ENCODE measurements around the gene C1orf185. TPM values are rescaled to one million over a fixed set of nuclear protein-coding genes. Genes with fewer than 3 reads are reported as not detected.

Gene C1orf185
- total RNA-seq, 1 donor: not detected

DNA sequence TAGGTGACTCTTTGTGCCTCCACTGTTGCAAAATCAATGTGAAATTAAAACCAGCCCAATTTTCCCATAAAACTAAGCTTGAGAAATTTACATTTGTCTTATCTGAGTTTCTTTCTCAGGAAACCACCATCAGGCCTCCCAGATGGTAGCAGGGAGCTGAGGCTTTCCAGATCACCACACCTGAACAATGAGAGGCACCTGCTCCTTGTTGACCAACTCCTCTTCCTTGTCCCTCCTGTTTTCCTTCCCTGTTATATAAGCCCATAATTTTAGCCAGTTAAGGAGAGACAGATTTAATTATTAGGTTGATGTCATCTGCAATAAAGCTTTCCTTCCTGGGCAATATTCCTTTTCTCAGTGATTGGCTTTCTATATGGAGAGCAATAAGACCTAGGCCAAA is 32.0 kb upstream of the C1orf185 start:
- Histone ChIP-seq H3K36me3 (ENCODE audit: insufficient read depth, low read length) (no peaks in the 10 kb centered on the region), H3K9me3 (ENCODE audit: low read depth, low read length) (no peaks in the 10 kb centered on the region), H3K79me2 (ENCODE audit: insufficient read depth, low read length) (no peaks in the 10 kb centered on the region), H3K4me1 (ENCODE audit: insufficient read depth, low read length) (peaks cover 12% of the 10 kb centered on the region), H3K27ac (ENCODE audit: low read depth, low read length) (no peak overlapping the region), H2AFZ (ENCODE audit: low read length) (no peak overlapping the region), H4K20me1 (ENCODE audit: insufficient read depth, low read length) (no peaks in the 10 kb centered on the region), H3K4me3 (ENCODE audit: insufficient read depth, low read length) (no peak overlapping the region), H3K27me3 (ENCODE audit: insufficient read depth, low read length) (no peaks in the 10 kb centered on the region), H3K4me2 (ENCODE audit: insufficient read depth, low read length) (no peak overlapping the region)
- TF ChIP-seq, protein P1, sequence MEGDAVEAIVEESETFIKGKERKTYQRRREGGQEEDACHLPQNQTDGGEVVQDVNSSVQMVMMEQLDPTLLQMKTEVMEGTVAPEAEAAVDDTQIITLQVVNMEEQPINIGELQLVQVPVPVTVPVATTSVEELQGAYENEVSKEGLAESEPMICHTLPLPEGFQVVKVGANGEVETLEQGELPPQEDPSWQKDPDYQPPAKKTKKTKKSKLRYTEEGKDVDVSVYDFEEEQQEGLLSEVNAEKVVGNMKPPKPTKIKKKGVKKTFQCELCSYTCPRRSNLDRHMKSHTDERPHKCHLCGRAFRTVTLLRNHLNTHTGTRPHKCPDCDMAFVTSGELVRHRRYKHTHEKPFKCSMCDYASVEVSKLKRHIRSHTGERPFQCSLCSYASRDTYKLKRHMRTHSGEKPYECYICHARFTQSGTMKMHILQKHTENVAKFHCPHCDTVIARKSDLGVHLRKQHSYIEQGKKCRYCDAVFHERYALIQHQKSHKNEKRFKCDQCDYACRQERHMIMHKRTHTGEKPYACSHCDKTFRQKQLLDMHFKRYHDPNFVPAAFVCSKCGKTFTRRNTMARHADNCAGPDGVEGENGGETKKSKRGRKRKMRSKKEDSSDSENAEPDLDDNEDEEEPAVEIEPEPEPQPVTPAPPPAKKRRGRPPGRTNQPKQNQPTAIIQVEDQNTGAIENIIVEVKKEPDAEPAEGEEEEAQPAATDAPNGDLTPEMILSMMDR (IDR thresholded peaks at IDR 0.05; ENCODE audit: extremely low read depth, low read depth, low read length): no peak
- no peak for DNase-seq (ENCODE audit: insufficient read length, low spot score, missing footprints)

DNA sequence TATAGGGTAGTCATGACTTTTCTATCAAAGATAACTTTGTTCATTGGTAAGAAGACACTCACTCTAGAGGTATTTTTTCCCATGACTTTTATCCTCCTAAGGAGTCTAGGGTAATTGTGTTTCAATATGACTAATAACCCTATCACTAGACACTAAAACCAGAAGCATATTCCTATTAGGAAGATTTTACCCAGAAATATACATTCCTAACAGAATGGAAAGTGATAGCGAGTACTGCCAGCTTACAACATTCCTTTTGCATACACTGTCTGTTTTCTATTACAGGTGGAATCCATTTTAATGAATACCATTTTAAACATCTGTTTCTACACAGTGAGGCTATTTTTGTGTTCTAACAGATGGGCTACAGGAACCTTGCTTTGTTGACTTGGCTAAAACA is 31.4 kb upstream of the C1orf185 start:
- TF ChIP-seq, protein P1 (IDR thresholded peaks at IDR 0.05; ENCODE audit: extremely low read depth, low read depth, low read length): no peak
- no peaks in the 10 kb centered on the region for H3K27me3 ChIP-seq (ENCODE audit: insufficient read depth, low read length)
- peaks cover 12% of the 10 kb centered on the region for H3K4me1 ChIP-seq (ENCODE audit: insufficient read depth, low read length)
- no peak overlapping the region for H3K27ac ChIP-seq (ENCODE audit: low read depth, low read length)
- H3K36me3 ChIP-seq (ENCODE audit: insufficient read depth, low read length): no peaks in the 10 kb centered on the region
- H2AFZ ChIP-seq (ENCODE audit: low read length): no peak overlapping the region
- DNase-seq (ENCODE audit: insufficient read length, low spot score, missing footprints): peak; percentile 90
- H4K20me1 ChIP-seq (ENCODE audit: insufficient read depth, low read length): no peaks in the 10 kb centered on the region
- no peaks in the 10 kb centered on the region for H3K79me2 ChIP-seq (ENCODE audit: insufficient read depth, low read length)
- H3K9me3 ChIP-seq (ENCODE audit: low read depth, low read length): no peaks in the 10 kb centered on the region
- peak overlapping the region; percentile 41 for H3K4me2 ChIP-seq (ENCODE audit: insufficient read depth, low read length)
- H3K4me3 ChIP-seq (ENCODE audit: insufficient read depth, low read length): no peak overlapping the region

DNA sequence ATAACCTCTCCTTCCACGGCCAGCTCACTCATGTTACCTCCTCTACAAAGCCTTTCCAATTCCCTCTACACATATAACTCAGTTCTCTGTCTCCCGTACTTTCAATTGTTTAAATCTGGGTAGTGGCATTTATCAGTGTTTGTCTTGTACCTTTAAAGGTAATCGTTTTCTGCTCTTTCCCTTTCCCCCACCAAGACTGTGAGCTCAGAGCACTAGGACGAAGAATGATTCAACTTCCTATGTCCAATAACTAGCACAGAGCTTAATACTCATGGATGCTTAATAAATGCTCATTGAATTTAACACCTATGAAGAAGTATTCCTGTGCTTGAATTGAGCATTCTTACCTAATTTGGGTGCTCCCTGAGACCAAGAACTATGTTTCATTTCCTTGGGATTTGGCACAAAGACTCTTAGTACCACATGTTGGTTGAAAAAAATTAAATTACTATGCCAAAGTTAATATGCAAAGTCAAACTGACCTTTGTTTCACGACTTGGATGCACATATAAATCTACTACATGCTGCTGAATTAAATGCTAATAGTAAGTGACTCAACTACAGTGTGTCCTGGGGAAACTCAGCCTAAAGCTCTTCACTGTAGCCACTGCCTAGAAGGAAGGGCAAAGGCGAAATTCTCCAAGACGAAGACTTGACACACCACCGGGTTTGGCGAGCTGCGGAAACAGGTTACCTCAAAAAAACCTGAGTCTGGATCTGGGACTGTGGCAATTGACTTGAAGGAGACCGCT is 30.6 kb upstream of the C1orf185 start:
- no peak overlapping the region for H3K27ac ChIP-seq (ENCODE audit: low read depth, low read length)
- no peaks in the 10 kb centered on the region for H3K27me3 ChIP-seq (ENCODE audit: insufficient read depth, low read length)
- no peaks in the 10 kb centered on the region for H3K79me2 ChIP-seq (ENCODE audit: insufficient read depth, low read length)
- H3K4me3 ChIP-seq (ENCODE audit: insufficient read depth, low read length): no peak overlapping the region
- peak overlapping the region; percentile 41 for H3K4me2 ChIP-seq (ENCODE audit: insufficient read depth, low read length)
- H3K4me1 ChIP-seq (ENCODE audit: insufficient read depth, low read length): peaks cover 12% of the 10 kb centered on the region
- H3K9me3 ChIP-seq (ENCODE audit: low read depth, low read length): no peaks in the 10 kb centered on the region
- DNase-seq (ENCODE audit: insufficient read length, low spot score, missing footprints): no peak
- no peaks in the 10 kb centered on the region for H3K36me3 ChIP-seq (ENCODE audit: insufficient read depth, low read length)
- no peaks in the 10 kb centered on the region for H4K20me1 ChIP-seq (ENCODE audit: insufficient read depth, low read length)
- no peak overlapping the region for H2AFZ ChIP-seq (ENCODE audit: low read length)
- TF ChIP-seq, protein P1 (IDR thresholded peaks at IDR 0.05; ENCODE audit: extremely low read depth, low read depth, low read length): no peak

DNA sequence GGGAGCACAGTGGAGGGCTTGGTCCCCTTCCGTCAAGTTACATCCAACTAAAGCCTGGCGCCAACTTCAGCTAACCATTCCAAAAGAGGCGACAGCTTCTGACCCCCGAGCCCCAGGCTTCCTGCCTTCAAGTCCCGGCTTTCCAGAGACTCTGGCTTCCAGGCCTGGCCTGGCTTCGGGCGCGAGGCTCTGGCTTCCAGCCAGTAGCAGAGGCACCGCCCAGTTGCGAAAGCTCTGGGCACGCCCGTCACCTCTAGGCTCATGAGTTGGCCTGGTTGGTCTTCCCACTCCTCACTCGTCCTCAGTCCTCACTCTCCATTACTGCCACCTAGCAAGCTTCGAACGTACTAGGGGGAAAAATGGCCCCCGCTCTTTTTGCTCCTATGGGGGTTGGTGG is 30.0 kb upstream of the C1orf185 start:
- no peak overlapping the region for H2AFZ ChIP-seq (ENCODE audit: low read length)
- peaks cover 12% of the 10 kb centered on the region for H3K4me1 ChIP-seq (ENCODE audit: insufficient read depth, low read length)
- no peak overlapping the region for H3K4me2 ChIP-seq (ENCODE audit: insufficient read depth, low read length)
- no peaks in the 10 kb centered on the region for H3K36me3 ChIP-seq (ENCODE audit: insufficient read depth, low read length)
- H3K9me3 ChIP-seq (ENCODE audit: low read depth, low read length): no peaks in the 10 kb centered on the region
- no peaks in the 10 kb centered on the region for H3K79me2 ChIP-seq (ENCODE audit: insufficient read depth, low read length)
- no peak overlapping the region for H3K27ac ChIP-seq (ENCODE audit: low read depth, low read length)
- TF ChIP-seq, protein P1 (IDR thresholded peaks at IDR 0.05; ENCODE audit: extremely low read depth, low read depth, low read length): no peak
- no peaks in the 10 kb centered on the region for H3K27me3 ChIP-seq (ENCODE audit: insufficient read depth, low read length)
- DNase-seq (ENCODE audit: insufficient read length, low spot score, missing footprints): no peak
- no peaks in the 10 kb centered on the region for H4K20me1 ChIP-seq (ENCODE audit: insufficient read depth, low read length)
- no peak overlapping the region for H3K4me3 ChIP-seq (ENCODE audit: insufficient read depth, low read length)

Data from osteoblast (primary cell).